ENCODE results near the gene REPS1. TPM values are rescaled to one million over a fixed set of nuclear protein-coding genes. Genes with fewer than 3 reads are reported as not detected.
"Not testable (repeated sequence)": the region's sequence is repeated elsewhere in the genome, so short reads cannot be mapped to it uniquely, and the experiment has no call there.

The REPS1 gene
- total RNA-seq, 2 experiments from 2014 or later = 40.0 to 53.9 TPM

- Histone ChIP-seq H3K9me3 (ENCODE audit: low read length) (no peaks in the 10 kb centered on the region), H3K4me1 (ENCODE audit: insufficient read depth, low read length, poor library complexity, severe bottlenecking) (peaks cover 4% of the 10 kb centered on the region), H3K4me2 (ENCODE audit: low read length) (no peak overlapping the region), H3K27ac (ENCODE audit: low read depth, low read length, poor library complexity, severe bottlenecking) (no peak overlapping the region), H2AFZ (ENCODE audit: low read length) (no peak overlapping the region), H4K20me1 (ENCODE audit: insufficient read depth, low read length) (no peaks in the 10 kb centered on the region), H3K9me2 (ENCODE audit: insufficient read depth, low read length) (no peaks in the 10 kb centered on the region), H3K36me3 (ENCODE audit: insufficient read depth, low read length) (no peaks in the 10 kb centered on the region), H3K4me3 (ENCODE audit: low read depth, low read length, poor library complexity, severe bottlenecking) (no peak overlapping the region), H3K79me2 (ENCODE audit: insufficient read depth, low read depth, low read length) (no peaks in the 10 kb centered on the region)
- ChIA-PET CTCF (ENCODE audit: unreplicated experiment) (no interaction called here), POLR2A (interaction anchor here (0.7 kb wide), 1 partner anchor 379 kb away, joined by 3 read pairs; no protein-coding TSS in a partner anchor)
- TF ChIP-seq EZH2phosphoT487 (IDR thresholded peaks at IDR 0.05; ENCODE audit: borderline replicate concordance, low read depth, low read length) (no peak), CTCF (conservative IDR thresholded peaks at IDR 0.05; ENCODE audit: low read length) (no peak)
- BruUV-seq (replicated peaks) = no TSS peak
- intact Hi-C loops (cut with micrococcal nuclease; ENCODE audit: unreplicated experiment) = no loop called here
- no peak for DNase-seq (ENCODE audit: low spot score)
Measured at GRCh38 chr6:138996524-138996923, 8.5 kb upstream of the REPS1 start.

- POLR2A ChIA-PET; H3K4me2 ChIP-seq (ENCODE audit: low read length); CTCF ChIA-PET (ENCODE audit: unreplicated experiment): not testable (repeated sequence)
Measured at GRCh38 chr6:138993410-138993809, 5.4 kb upstream of the REPS1 start.

GRCh38 chr6:138992965-138993364 is 4.9 kb upstream of the REPS1 start:
- peaks cover 11% of the 10 kb centered on the region for H3K4me1 ChIP-seq (ENCODE audit: insufficient read depth, low read length, poor library complexity, severe bottlenecking)
- H3K36me3 ChIP-seq (ENCODE audit: insufficient read depth, low read length); CTCF ChIA-PET (ENCODE audit: unreplicated experiment); H3K79me2 ChIP-seq (ENCODE audit: insufficient read depth, low read depth, low read length); H3K9me3 ChIP-seq (ENCODE audit: low read length); H3K27ac ChIP-seq (ENCODE audit: low read depth, low read length, poor library complexity, severe bottlenecking); H3K4me2 ChIP-seq (ENCODE audit: low read length); H4K20me1 ChIP-seq (ENCODE audit: insufficient read depth, low read length); DNase-seq (ENCODE audit: low spot score); H3K4me3 ChIP-seq (ENCODE audit: low read depth, low read length, poor library complexity, severe bottlenecking); H3K9me2 ChIP-seq (ENCODE audit: insufficient read depth, low read length); H2AFZ ChIP-seq (ENCODE audit: low read length); POLR2A ChIA-PET; intact Hi-C loops (cut with micrococcal nuclease; ENCODE audit: unreplicated experiment); BruUV-seq (replicated peaks): not testable (repeated sequence)

More at GRCh38 chr6:138993410-138993809, 5.4 kb upstream of the REPS1 start:
- H3K9me3 ChIP-seq (ENCODE audit: low read length); BruUV-seq (replicated peaks); H3K9me2 ChIP-seq (ENCODE audit: insufficient read depth, low read length); H4K20me1 ChIP-seq (ENCODE audit: insufficient read depth, low read length); H3K27ac ChIP-seq (ENCODE audit: low read depth, low read length, poor library complexity, severe bottlenecking); H3K4me3 ChIP-seq (ENCODE audit: low read depth, low read length, poor library complexity, severe bottlenecking); H3K4me1 ChIP-seq (ENCODE audit: insufficient read depth, low read length, poor library complexity, severe bottlenecking); H3K36me3 ChIP-seq (ENCODE audit: insufficient read depth, low read length); DNase-seq (ENCODE audit: low spot score); H3K79me2 ChIP-seq (ENCODE audit: insufficient read depth, low read depth, low read length); intact Hi-C loops (cut with micrococcal nuclease; ENCODE audit: unreplicated experiment); H2AFZ ChIP-seq (ENCODE audit: low read length): not testable (repeated sequence)

- no peak for DNase-seq (ENCODE audit: low spot score)
- H3K79me2 ChIP-seq (ENCODE audit: insufficient read depth, low read depth, low read length) = peaks cover 12% of the 10 kb centered on the region
- no peak overlapping the region for H3K4me2 ChIP-seq (ENCODE audit: low read length)
- no peaks in the 10 kb centered on the region for H3K9me3 ChIP-seq (ENCODE audit: low read length)
- intact Hi-C loops (cut with micrococcal nuclease; ENCODE audit: unreplicated experiment) = no loop called here
- H3K27ac ChIP-seq (ENCODE audit: low read depth, low read length, poor library complexity, severe bottlenecking) = no peak overlapping the region
- no peak overlapping the region for H2AFZ ChIP-seq (ENCODE audit: low read length)
- TF ChIP-seq CTCF (conservative IDR thresholded peaks at IDR 0.05; ENCODE audit: low read length) (no peak), EZH2phosphoT487 (IDR thresholded peaks at IDR 0.05; ENCODE audit: borderline replicate concordance, low read depth, low read length) (no peak)
- BruUV-seq (replicated peaks) = no TSS peak
- peaks cover 14% of the 10 kb centered on the region for H3K4me1 ChIP-seq (ENCODE audit: insufficient read depth, low read length, poor library complexity, severe bottlenecking)
- ChIA-PET POLR2A (interaction anchor here (0.7 to 1.8 kb wide), 2 partner anchors 25 to 683 kb away, joined by 3 to 4 read pairs; no protein-coding TSS in a partner anchor), CTCF (ENCODE audit: unreplicated experiment) (no interaction called here)
- H3K36me3 ChIP-seq (ENCODE audit: insufficient read depth, low read length) = no peaks in the 10 kb centered on the region
- H3K9me2 ChIP-seq (ENCODE audit: insufficient read depth, low read length) = no peaks in the 10 kb centered on the region
- H4K20me1 ChIP-seq (ENCODE audit: insufficient read depth, low read length) = peaks cover 9% of the 10 kb centered on the region
- no peak overlapping the region for H3K4me3 ChIP-seq (ENCODE audit: low read depth, low read length, poor library complexity, severe bottlenecking)
Measured at GRCh38 chr6:138991206-138991605, 3.2 kb upstream of the REPS1 start.

Data from OCI-LY7 (cell line).